GM19467 (cell line): ENCODE data around the gene LAYN.

Experiments
- ATAC-seq: cut with Tn5 transposase; IDR thresholded peaks from one replicate; pipeline ENCODE4 v1.9.1; 2021; ENCODE audit warnings: mild to moderate bottlenecking, moderate library complexity; ENCODE audit not compliant: unreplicated experiment

Gene LAYN

GRCh38 chr11:111540114-111540936 lies at the start of gene LAYN:
TSS of gene LAYN (plus strand) at chr11:111540720. CDS start at chr11:111540844, 124 bp downstream.
- ATAC-seq = no peak

GRCh38 chr11:111494040-111494439 lies 46.5 kb upstream of the LAYN start:
- ATAC-seq = no peak

- no peak for ATAC-seq
Observed at GRCh38 chr11:111499483-111499882, 41.0 kb upstream of the LAYN start.

GRCh38 chr11:111500481-111500880 lies 40.0 kb upstream of the LAYN start:
- ATAC-seq = no peak

- ATAC-seq = no peak
Observed at GRCh38 chr11:111502611-111503010, 37.9 kb upstream of the LAYN start.

- no peak for ATAC-seq
Observed at GRCh38 chr11:111510311-111510710, 30.2 kb upstream of the LAYN start.

- no peak for ATAC-seq
Observed at GRCh38 chr11:111512296-111513239, 28.0 kb upstream of the LAYN start, which contains the start of gene BTG4. TSS of gene BTG4 (minus strand) at chr11:111512386. CDS start at chr11:111498776, 13,610 bp downstream.

- ATAC-seq = no peak
Observed at GRCh38 chr11:111513240-111513605, 27.3 kb upstream of the LAYN start.

- no peak for ATAC-seq
Observed at GRCh38 chr11:111514216-111515031, 26.1 kb upstream of the LAYN start, which contains the start of gene HOATZ. TSS of gene HOATZ (plus strand) at chr11:111514778. CDS start at chr11:111514785, 7 bp downstream.

GRCh38 chr11:111515591-111515990 lies 24.9 kb upstream of the LAYN start:
- ATAC-seq = no peak

- no peak for ATAC-seq
Observed at GRCh38 chr11:111518668-111519067, 21.9 kb upstream of the LAYN start.

- no peak for ATAC-seq
Observed at GRCh38 chr11:111520560-111520959, 20.0 kb upstream of the LAYN start.

- no peak for ATAC-seq
Observed at GRCh38 chr11:111521135-111521534, 19.4 kb upstream of the LAYN start.

GRCh38 chr11:111522426-111522825 lies 18.1 kb upstream of the LAYN start:
- no peak for ATAC-seq

GRCh38 chr11:111523343-111523742 lies 17.2 kb upstream of the LAYN start:
- no peak for ATAC-seq

GRCh38 chr11:111524056-111524455 lies 16.5 kb upstream of the LAYN start:
- no peak for ATAC-seq

GRCh38 chr11:111525456-111525855 lies 15.1 kb upstream of the LAYN start:
- no peak for ATAC-seq

GRCh38 chr11:111526501-111526900 lies 14.0 kb upstream of the LAYN start:
- ATAC-seq = no peak

GRCh38 chr11:111527279-111527678 lies 13.2 kb upstream of the LAYN start:
- no peak for ATAC-seq

- no peak for ATAC-seq
Observed at GRCh38 chr11:111528557-111528956, 12.0 kb upstream of the LAYN start.

- no peak for ATAC-seq
Observed at GRCh38 chr11:111530091-111530490, 10.4 kb upstream of the LAYN start.
